Adrenal gland (tissue), 5 donors: ENCODE data around the gene HHAT.

Source experiments
- CTCF ChIP-seq, 6 experiments: fragments of 450-650 bp in 4 of 6; fragments of 200-600 bp in 2 of 6; sonication (generic) in 1 of 6; IDR thresholded peaks; 1 replicate in 5 of 6; 2 replicates in 1 of 6; pipeline versions ENCODE4 v1.5.1 to v1.8.0; 2016 to 2021; ENCODE audit warnings: antibody characterized with exemption in 6 of 6, mild to moderate bottlenecking in 2 of 6, moderate library complexity in 1 of 6
- POLR2A ChIP-seq, 2 donors: fragments of 450-650 bp; IDR thresholded peaks; one replicate each; pipeline ENCODE4 v1.6.1; 2017; ENCODE audit warnings: antibody characterized with exemption in 2 of 2, mild to moderate bottlenecking in 2 of 2, moderate library complexity in 1 of 2
- donor health status: DM: no; HTN: no; CAD: no.

GRCh38 chr1:210340841-210341240, 12.1 kb downstream of the HHAT start:
- TF ChIP-seq CTCF (IDR thresholded peaks at IDR 0.05): no peak
- TF ChIP-seq POLR2A (IDR thresholded peaks at IDR 0.05): no peak
